DND-41 (cell line): ENCODE measurements around the gene DIS3L2.

Experiments
- ATAC-seq: fragments of 200-7000 bp; cut with Tn5 transposase; 3 replicates; pipeline ENCODE4 v1.9.1; 2021; ENCODE audit warnings: low read depth; ENCODE audit not compliant: insufficient read depth
- DNase-seq: peaks from one replicate; pipeline ENCODE4 v3.0.0-alpha.2; 2020
- H2AFZ ChIP-seq: 2 replicates; pipeline ENCODE4 v1.6.0; 2012; ENCODE audit warnings: low read depth, low read length
- H3K27ac ChIP-seq: 2 replicates; pipeline ENCODE4 v1.5.1; 2012; ENCODE audit warnings: low read length, inconsistent platforms
- H3K27me3 ChIP-seq: fragments of 200-600 bp; sonication (generic); 2 replicates; pipeline ENCODE4 v1.6.0; 2012; ENCODE audit warnings: low read length, mild to moderate bottlenecking, inconsistent platforms; ENCODE audit not compliant: insufficient read depth, poor library complexity
- H3K36me3 ChIP-seq: 2 replicates; pipeline ENCODE4 v1.5.1; 2012; ENCODE audit warnings: low read length, inconsistent platforms; ENCODE audit not compliant: insufficient read depth
- H3K4me1 ChIP-seq: 2 replicates; pipeline ENCODE4 v1.5.1; 2012; ENCODE audit warnings: mild to moderate bottlenecking, low read length; ENCODE audit not compliant: insufficient read depth
- H3K4me2 ChIP-seq: 2 replicates; pipeline ENCODE4 v1.6.0; 2012; ENCODE audit warnings: mild to moderate bottlenecking, moderate library complexity, low read length, inconsistent platforms; ENCODE audit not compliant: insufficient read depth
- H3K4me3 ChIP-seq, 2 experiments: fragments of 200-600 bp in 1 of 2; shearing (Covaris generic) in 1 of 2; 2 replicates each; pipeline ENCODE4 v1.5.1; 2012 to 2016; ENCODE audit warnings: inconsistent platforms in 2 of 2, low read length in 2 of 2, mild to moderate bottlenecking in 2 of 2, low read depth in 1 of 2, moderate library complexity in 1 of 2
- H3K79me2 ChIP-seq: 2 replicates; pipeline ENCODE4 v1.6.0; 2012; ENCODE audit warnings: low read length, inconsistent platforms; ENCODE audit not compliant: insufficient read depth
- H3K9ac ChIP-seq: 2 replicates; pipeline ENCODE4 v1.6.0; 2012; ENCODE audit warnings: low read depth, mild to moderate bottlenecking, inconsistent platforms, low read length, moderate library complexity
- H3K9me3 ChIP-seq: 2 replicates; pipeline ENCODE4 v1.5.1; 2012; ENCODE audit warnings: low read length, moderate library complexity, mild to moderate bottlenecking, inconsistent platforms; ENCODE audit not compliant: insufficient read depth, severe bottlenecking
- H4K20me1 ChIP-seq: 2 replicates; pipeline ENCODE4 v1.6.0; 2012; ENCODE audit warnings: low read length; ENCODE audit not compliant: insufficient read depth
- EZH2 ChIP-seq: IDR thresholded peaks from 3 replicates; pipeline ENCODE4 v1.6.1; 2012; ENCODE audit warnings: borderline replicate concordance, low read depth, mild to moderate bottlenecking, moderate library complexity, low read length, inconsistent platforms; ENCODE audit not compliant: severe bottlenecking
- TF ChIP-seq, protein P1 (sequence below): IDR thresholded peaks from 2 replicates; pipeline ENCODE4 v1.5.1; 2012; ENCODE audit warnings: borderline replicate concordance, low read length, moderate library complexity, mild to moderate bottlenecking; ENCODE audit not compliant: poor library complexity, severe bottlenecking; ENCODE audit errors: extremely low read depth

The DIS3L2 gene

GRCh38 chr2:231955758-231956472 lies 5.6 kb upstream of the DIS3L2 start:
- Histone ChIP-seq H3K4me1 (peaks cover 7% of the 10 kb centered on the region), H4K20me1 (no peaks in the 10 kb centered on the region), H3K27me3 (no peaks in the 10 kb centered on the region), H3K4me3 (no peak overlapping the region), H3K79me2 (peaks cover 3% of the 10 kb centered on the region), H3K9me3 (no peaks in the 10 kb centered on the region), H3K4me2 (no peak overlapping the region), H3K27ac (no peak overlapping the region), H3K9ac (no peak overlapping the region), H3K36me3 (no peaks in the 10 kb centered on the region), H2AFZ (no peak overlapping the region)
- ATAC-seq: no peak
- no peak for TF ChIP-seq EZH2
- TF ChIP-seq, protein P1, sequence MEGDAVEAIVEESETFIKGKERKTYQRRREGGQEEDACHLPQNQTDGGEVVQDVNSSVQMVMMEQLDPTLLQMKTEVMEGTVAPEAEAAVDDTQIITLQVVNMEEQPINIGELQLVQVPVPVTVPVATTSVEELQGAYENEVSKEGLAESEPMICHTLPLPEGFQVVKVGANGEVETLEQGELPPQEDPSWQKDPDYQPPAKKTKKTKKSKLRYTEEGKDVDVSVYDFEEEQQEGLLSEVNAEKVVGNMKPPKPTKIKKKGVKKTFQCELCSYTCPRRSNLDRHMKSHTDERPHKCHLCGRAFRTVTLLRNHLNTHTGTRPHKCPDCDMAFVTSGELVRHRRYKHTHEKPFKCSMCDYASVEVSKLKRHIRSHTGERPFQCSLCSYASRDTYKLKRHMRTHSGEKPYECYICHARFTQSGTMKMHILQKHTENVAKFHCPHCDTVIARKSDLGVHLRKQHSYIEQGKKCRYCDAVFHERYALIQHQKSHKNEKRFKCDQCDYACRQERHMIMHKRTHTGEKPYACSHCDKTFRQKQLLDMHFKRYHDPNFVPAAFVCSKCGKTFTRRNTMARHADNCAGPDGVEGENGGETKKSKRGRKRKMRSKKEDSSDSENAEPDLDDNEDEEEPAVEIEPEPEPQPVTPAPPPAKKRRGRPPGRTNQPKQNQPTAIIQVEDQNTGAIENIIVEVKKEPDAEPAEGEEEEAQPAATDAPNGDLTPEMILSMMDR: no peak
- no peak for DNase-seq

DNA sequence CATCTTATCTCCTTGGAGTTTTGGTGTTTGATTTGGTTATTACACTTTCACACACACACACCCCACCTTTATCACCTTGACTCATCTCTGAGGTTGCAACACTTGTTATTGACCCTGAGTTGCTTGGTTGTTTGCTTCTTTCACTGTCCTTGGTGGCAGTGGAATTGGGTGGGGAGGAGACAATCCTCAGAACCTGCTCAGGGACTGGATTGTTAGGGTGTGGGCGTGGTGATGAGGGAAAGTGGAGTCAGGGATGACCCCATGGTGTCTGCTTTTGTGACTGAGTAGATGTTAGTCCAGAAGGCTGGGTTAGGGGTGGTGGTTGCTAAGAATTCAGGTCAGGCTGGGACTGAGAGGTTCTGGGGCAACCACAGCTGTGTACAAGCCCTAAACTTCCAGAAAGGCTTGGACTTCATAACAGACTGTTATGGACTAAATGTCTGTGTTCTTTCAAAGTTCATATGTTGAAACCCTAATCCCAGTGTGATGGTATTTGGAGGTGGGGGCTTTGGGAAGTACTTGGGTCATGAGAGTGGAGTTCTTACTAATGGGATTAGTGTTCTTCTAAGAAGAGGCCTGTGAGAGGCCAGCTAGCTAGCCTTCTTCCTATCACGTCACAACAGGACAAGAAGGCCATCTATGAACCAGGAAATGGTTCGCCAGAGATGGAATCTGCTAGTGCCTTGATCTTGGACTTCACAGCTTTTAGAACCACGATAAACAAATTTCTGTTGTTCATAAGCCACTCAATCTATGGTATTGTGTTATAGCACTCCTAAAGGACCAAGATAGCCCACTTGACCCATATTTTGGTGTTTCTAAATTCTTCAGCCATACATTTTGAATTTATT lies 3.4 kb upstream of the DIS3L2 start:
- Histone ChIP-seq H2AFZ (no peak overlapping the region), H3K27ac (no peak overlapping the region), H3K36me3 (peaks cover 3% of the 10 kb centered on the region; the same call in 1 of the 2 replicates), H3K79me2 (peaks cover 21% of the 10 kb centered on the region), H3K9ac (no peak overlapping the region), H4K20me1 (no peaks in the 10 kb centered on the region), H3K9me3 (no peaks in the 10 kb centered on the region), H3K4me1 (peaks cover 22% of the 10 kb centered on the region), H3K4me2 (no peak overlapping the region), H3K27me3 (no peaks in the 10 kb centered on the region), H3K4me3 (no peak overlapping the region)
- DNase-seq (no peak), ATAC-seq (no peak)
- TF ChIP-seq EZH2: no peak
- TF ChIP-seq, protein P1: no peak

GRCh38 chr2:231960810-231961348 lies 634 bp upstream of the DIS3L2 start:
- peaks cover 48% of the 10 kb centered on the region for H3K79me2 ChIP-seq
- TF ChIP-seq, protein P1: no peak
- TF ChIP-seq EZH2: no peak
- no peaks in the 10 kb centered on the region for H3K9me3 ChIP-seq
- no peaks in the 10 kb centered on the region for H3K27me3 ChIP-seq
- H3K4me3 ChIP-seq: peak overlapping the region; percentile 100
- 0 out of 2 replicates have a peak, but pooled peaks cover 3% of the 10 kb centered on the region for H4K20me1 ChIP-seq
- H2AFZ ChIP-seq: peak overlapping the region; percentile 97
- H3K4me1 ChIP-seq: peaks cover 34% of the 10 kb centered on the region
- ATAC-seq (no peak), DNase-seq (no peak)
- H3K36me3 ChIP-seq: peaks cover 5% of the 10 kb centered on the region
- H3K27ac ChIP-seq: peak overlapping the region; percentile 90
- H3K4me2 ChIP-seq: peak overlapping the region; percentile 98
- H3K9ac ChIP-seq: peak overlapping the region; percentile 84
